Inferior parietal cortex (tissue), 1 donor: ENCODE measurements around the gene GPN2.

ENCODE experiments used
- DNase-seq: peaks from one replicate; pipeline ENCODE4 v3.0.0-alpha.2; 2016; ENCODE audit errors: extremely low spot score

The GPN2 gene

DNA sequence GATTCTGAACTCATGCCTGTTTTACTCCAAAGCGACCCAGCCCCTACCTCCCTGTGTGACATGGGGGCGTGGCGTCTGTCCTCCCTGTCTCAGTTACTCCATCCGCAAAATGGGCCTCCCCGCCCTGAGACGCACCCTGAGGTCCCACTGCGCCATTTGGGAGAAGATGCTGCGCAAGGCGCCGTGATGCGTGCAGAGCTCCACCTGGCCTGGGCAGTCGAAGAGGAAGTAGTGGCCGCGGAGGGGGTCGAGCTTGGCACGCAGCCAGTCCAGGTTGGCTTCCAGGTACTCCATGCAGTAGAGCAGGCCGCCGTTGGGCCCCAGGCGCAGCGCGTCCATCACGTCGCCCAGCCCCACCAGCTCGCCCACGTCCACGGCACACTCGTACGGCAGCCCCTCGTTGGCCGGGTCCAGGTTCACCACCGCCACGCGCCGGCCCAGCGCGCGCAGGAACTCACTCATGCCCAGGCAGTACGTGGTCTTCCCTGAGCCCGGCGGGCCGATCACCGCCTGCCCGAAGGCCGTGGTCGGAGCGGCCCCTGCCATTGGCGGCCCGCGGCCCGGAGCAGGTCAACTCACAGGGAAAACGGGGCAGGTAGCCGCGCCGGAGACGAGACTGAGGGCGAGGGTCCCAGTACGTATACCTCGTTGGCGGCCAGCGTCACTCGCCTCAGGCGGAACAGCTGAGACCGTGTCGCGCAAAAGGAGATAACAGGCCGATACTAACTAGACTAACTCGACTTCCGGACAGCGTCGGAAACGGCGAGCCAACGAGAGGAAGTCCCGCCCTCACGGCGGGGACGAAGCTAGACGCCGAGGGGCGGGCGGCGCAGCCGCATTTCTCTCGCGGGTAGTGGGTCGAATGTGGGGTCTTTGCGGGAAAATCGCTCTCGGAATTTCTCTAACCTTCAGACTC, at the start of gene GPN2:
TSS of gene GPN2 (minus strand) at position 733 of the 916 bp plus-strand sequence. CDS start at position 546, 187 bp downstream.
- peak; percentile 90 for DNase-seq

DNA sequence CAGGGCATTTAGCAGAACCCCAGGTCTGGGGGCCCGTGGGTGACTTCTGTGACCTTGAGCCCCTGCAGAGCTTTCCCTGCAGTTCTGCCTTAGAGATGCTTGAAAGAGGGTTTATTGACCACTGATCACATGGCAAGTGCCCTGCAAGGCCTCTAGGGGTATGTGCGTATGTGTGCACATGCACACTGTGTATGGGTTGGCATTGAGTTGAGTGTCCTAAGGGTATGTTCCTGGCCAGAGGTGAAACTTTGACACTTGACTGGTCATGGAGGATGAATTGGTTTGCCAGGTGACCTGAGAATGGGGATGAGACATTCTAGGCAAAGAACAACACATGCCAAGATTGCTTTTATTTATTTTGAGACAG, 48.6 kb upstream of the GPN2 start:
- DNase-seq = no peak

DNA sequence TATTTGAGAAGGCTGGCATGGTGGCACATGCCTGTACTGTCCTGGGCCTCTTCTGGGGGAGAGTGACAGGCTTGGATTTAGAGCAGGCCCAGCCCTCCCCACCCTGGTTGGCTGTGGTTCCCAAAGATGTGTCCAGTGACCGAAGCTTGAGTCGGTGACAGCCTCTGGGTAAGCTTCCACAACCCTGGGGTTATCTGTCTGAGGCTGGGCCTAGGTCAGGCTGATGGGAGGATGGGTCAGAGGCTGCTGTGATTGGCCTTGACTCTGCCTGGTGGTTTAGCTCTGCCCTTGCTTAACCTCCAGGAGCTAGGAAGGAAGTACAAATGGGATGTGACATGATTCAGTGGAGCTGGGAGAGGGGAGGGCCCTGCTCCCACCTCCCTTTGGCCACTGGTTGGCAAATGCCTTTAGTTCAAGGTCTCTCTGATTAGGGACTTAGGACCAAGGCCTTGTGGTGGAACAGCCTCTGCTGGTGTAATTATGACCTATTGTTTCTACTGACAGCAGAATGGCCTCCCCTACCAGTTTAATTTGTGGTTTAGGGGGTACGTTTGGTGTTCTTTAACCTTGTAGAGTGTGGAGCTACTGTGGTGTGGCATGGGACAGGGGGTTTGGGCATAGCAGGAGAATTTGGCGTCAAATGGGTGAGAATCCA, 48.0 kb upstream of the GPN2 start:
- no peak for DNase-seq

DNA sequence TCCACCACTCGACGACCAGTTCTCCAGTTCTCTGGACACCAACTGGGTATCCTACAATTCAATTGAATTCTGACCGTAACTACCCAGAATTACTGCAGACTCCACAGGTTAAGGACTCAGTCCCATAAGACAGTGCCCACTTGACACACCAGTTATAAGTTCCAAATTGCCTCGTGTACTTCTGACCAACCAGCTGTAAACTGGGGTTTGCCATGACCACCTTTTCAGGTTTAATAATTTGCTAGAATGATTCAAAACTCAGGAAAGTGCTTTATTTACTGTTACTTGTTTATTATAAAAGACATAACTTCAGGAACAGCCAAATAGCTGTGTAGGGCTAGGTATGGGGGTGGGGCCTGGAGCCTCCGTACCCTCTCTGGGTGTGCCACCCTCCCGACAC, 46.7 kb upstream of the GPN2 start:
- no peak for DNase-seq

DNA sequence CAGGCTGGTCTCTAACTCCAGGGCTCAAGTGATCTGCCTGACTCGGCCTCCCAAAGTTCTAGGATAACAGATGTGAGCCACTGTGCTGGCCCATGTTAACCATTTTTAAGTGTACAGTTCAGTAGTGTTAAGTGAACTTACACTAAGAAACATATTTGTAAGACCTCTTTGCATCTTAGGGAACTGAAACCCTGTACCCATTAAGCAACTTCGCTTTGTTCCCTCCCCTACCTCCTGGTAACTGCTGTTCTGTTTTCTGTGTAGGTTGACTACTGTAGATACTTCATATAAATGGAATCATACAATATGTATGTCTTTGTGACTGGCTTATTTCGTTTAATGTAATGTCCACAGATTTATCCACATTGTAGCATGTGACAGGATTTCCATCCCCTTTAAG, 42.4 kb upstream of the GPN2 start:
- no peak for DNase-seq

DNA sequence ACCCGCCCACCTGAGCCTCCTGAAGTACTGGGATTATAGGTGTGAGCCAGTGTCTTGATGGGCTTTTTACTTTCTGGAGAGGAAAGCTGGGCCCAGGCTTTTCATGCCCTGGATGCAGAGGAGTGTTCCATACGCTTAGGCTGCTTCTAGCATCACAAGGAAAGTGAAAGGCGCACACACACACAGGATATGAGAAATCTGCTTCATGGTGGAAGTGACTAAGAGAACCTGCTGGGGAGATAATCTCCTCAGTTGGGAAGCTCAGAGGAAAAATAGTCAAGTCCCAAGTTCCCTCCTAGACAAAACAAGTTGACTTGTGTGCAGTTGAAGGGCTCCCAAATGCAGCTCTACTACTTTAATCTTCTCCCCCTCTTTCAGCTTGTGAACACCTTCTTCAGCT, 33.6 kb upstream of the GPN2 start:
- DNase-seq = no peak

DNA sequence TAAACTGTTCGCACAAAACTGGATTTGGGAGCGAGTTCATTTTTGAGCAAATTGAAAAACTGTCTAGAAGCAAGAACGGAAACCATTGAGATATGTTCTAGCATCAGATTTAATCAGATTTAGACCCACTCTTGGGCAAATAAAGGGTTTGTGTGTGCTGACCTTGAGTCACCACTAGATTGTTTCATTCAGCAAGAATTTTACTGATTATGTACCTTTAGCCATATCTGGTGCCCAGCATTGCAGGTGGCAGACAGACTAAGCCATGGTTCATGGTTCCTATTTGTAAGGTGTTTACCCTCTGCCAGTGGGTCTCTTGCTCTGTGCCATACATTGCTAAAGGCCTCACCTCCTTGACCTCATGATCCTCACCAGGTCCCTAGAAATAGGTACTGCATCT, 32.8 kb upstream of the GPN2 start:
- DNase-seq = no peak

DNA sequence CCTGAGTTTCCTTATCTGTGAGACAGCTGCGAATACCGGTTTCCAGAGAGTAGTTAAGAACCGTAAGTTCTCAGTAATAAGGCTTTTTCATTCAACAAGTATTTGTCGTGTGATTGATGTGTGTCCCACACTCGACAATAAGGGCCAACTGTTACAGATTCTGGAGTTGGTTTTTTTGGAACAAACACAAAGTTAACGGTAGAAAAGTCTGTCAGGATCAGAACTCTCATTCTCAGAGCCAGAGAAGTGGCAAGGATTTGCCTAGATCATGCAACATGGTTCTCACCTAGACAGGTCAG, 32.3 kb upstream of the GPN2 start:
- no peak for DNase-seq

DNA sequence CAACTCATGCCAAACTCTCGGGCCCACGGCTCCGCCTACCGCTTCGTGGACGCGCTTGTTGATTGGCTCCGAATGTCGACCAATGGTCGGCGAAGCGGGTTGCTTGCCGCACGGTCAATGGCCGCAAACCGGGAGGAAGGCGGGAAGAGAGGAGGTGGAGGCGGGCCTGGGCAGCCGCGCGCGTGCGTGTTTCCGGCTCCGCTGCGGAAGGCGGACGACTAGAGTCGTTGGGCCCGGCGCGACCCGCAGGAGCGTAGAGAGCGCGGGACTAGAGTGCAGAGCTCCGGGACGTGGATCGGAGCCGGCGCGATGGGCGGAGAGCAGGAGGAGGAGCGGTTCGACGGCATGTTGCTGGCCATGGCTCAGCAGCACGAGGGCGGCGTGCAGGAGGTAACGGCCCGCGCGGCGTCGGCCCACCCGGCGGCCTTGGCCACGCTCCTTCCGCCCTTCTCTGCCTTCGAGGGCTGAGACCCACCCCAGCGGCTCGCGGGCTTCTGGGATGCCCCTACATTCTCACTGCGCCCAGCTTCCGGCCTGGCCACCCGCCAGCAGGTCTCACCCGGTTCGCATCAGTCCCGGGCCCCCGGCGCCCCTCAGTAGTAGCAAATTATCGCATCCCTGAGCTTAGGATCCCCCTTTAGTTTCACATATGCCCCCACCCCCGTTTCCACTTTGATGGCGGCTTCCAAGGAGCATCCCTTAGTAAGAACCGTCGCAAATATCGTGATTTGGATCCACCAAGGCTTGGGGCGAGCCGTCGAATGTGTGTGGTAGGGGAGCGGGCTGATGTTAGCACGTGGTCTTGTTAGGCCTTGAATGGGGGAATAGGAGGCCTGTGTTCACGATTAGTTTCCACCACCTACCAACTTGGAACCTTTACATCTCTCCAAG, 31.7 kb upstream of the GPN2 start, which contains the start of gene NUDC:
TSS of gene NUDC (plus strand) at position 204 of the 891 bp plus-strand sequence. CDS start at position 310, 106 bp downstream.
- peak; percentile 99 for DNase-seq

DNA sequence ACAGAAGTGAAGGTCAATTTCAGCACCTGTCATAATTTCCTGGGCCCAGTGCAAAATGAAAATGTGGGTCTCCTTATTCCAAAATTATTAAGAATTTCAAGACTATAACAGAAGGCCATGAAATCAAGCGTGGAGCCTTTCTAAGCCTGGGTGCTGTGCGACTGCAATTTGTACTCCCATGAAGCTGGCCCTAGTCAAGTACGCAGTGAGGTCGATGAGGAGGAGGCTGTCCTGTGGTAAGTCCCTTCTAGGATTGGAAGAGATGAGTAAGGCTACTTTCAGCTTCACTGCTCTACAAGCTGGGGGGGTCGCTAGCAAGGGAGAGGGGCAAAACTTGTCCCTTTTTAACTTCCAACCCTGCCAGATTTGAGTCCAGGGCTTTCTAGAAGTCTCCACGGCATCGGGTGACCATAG, 31.1 kb upstream of the GPN2 start:
- DNase-seq = no peak

DNA sequence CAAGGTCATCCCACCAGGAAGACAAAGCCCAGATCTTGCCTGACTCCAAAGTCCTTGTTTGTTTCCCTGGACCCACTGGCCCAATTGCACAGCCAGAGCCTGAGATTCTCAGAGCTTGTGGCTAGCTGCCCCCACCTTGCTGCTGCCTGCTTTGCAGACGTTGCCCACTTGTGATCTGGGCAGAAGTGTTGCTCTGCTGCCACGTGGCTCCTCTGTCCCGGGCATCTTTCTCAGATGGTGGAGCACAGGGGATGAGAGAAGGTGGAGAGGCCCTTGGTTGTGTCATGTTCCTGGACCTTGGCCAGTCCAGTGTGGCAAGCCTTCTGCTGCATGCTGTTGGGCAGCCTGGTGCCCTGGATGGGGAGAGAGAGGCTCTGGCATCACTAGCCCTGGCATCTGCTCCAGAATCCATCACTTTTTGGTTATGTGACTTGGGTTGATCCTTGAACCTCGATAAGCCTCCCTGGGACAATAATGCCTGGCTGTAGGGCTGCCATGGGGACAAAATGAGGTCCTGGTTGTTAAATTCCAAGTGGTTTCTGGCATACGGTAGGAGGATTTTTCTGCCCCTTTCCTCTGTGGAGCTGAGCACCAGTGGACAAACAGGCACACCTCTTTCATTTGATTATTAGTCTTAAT, 25.2 kb upstream of the GPN2 start:
- DNase-seq = no peak

DNA sequence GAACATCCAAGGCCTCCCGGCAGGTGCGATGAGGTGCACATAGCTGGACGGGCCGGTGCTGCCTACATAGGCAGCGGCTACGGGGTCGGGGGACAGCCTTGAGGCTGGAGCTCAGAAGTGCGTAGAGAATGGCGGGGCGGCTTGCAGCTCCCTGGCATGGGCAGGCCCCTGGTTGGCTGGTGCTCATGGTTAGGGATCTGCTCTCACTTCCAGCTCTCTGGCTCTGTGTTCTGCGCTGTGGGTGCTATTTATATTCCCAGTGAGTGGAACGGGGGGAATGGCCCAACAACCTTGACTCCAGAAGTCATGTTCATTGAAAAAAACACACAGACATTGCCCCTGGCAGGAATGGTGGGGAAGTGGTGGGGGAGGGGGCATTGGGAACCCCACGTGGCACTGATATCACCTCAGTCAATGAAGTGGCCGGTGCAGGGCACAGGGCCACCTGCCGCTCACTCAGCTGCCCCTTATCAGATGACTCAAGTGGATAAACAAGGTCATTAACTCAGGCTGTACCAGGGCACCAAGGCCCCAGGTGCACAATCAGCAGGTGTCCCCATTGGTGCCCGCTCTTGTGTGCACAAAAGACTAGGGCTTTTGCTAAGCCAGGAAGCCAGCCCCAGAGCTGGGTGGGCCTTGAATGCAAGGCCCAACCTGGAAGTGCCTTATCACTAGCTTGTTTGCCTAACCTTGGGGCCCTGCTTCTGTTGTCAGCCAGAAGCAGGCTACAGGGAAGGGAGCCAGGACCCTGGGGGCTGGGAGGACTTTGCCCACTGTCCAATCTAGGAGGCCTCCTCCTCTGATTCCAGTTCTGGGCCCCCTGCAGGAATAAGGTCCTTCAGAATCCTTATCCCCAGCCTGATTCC, 23.9 kb upstream of the GPN2 start, which contains the start of gene NR0B2:
TSS of gene NR0B2 (minus strand) at position 222 of the 866 bp plus-strand sequence. CDS start at position 187, 35 bp downstream.
- no peak for DNase-seq

DNA sequence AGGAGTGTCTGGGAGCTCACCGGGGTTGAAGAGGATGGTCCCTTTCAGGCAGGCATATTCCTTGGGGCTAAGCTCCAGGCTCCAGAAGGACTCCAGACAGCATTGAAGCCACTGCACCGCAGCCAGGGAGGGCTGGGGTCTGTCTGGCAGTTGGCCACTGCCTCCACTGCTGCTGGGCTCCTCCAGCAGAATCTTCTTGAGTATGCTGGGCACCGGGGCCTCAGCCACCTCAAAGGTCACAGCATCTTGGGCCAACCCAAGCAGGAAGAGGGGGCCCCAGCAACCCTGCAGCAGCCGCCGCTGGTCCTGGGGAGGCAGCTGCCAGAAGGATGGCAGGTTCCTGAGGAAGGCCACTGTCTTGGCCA, 23.3 kb upstream of the GPN2 start:
- no peak for DNase-seq

DNA sequence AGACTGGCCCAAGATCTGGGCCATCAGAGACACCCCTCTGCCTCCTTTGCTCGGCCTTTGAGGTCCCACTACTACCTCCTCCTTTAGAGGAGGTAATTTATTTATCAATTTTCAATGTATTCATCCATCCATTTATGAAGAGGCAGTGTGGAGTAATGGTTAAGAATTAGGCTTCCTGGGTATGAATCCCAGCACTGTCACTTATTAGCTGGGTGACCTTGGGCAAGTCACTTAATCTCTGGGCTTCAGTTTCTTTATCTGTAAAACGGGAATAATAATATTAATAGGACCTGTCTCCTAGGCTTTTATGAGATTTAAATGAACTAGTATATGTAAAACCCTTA, 22.0 kb upstream of the GPN2 start:
- no peak for DNase-seq

DNA sequence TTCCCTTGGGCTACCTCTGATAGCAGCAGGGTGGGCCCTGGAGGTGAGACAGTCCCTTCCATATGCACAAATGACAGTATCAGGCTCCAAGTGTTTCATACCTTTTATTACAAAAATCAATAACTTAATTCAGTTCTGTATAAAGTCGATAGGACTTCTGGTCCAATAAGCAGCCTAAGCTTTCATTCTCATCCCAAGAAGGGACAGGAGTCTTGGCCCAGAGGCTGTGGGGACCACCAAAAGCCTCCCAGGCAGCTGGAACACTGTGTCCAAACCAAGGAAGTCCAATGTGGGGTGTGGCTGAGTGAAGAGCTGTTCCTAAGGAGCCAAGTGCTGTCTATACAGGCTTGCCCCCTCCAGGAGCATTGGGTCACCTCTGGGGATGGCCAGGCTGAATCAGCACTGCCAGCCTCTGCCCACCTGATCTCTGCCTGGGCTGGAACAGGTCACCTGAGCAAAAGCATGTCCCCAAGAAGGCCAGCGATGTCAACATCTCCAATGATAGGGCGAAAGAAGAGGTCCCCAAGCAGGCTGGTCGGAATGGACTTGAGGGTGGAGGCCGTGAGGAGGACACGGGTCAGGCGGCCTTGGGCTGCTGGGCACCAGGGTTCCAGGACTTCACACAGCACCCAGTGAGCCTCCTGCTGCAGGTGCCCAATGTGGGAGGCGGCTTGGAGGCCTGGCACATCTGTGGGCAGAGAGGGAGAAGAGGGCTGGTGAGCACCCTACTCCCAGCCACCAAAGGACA, 21.5 kb upstream of the GPN2 start:
- no peak for DNase-seq

DNA sequence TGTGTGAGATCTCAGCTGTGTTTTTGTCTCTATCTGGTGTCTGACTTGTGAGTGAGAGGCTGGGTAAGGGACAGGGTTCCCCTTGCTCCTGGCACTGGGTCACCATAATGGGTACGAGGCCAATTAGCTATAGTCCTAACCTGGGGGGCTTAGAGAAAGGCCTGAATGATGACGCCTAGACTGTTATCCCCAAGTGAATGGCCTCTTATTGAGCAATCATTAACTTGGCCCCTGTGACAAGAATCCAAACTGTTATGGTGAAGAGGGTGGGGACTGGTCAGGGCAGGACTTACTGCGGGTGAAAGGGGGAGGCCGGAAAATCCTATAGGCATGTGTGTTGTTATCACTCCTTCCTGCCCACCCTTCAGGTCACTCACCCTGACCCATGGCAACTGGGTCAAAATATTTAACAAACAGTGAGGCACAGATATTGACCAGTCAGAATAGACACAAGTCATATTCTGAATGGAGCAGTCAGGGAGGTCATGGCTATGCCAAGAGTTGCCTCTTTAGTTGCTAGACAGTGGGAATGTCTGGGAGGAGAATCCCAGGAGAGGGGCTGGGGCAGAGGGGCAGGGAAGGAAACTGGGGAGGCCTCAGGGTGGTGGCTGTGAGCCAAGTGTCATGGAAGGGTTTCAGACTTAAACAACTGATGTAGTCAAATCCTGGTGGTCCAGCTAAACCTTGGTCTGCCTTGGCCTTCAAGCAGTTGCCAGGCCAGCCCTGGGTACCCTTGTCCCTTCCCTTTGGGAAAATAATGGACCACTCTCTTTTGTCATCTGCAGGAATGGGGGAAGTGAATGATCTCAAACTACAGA, 20.5 kb upstream of the GPN2 start:
- no peak for DNase-seq

DNA sequence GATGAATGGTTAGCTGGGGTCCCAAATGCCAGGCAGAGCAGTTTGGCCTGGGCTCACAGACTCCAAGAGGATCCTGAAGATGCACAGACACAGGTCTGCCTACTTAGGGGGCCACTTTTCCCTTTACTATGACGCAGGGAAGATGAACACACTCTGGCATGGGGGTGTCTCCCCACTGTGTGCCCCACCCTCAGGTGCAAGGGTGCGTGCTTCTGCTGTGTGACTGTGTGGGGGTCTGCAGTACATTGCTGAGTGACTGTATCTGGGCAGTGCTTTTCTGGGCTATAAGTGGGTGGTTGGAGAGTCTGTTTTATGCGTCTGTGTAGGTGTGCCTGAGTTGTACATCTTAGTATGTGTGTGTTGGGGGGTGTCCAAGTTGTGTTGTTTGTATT, 19.9 kb upstream of the GPN2 start:
- no peak for DNase-seq

DNA sequence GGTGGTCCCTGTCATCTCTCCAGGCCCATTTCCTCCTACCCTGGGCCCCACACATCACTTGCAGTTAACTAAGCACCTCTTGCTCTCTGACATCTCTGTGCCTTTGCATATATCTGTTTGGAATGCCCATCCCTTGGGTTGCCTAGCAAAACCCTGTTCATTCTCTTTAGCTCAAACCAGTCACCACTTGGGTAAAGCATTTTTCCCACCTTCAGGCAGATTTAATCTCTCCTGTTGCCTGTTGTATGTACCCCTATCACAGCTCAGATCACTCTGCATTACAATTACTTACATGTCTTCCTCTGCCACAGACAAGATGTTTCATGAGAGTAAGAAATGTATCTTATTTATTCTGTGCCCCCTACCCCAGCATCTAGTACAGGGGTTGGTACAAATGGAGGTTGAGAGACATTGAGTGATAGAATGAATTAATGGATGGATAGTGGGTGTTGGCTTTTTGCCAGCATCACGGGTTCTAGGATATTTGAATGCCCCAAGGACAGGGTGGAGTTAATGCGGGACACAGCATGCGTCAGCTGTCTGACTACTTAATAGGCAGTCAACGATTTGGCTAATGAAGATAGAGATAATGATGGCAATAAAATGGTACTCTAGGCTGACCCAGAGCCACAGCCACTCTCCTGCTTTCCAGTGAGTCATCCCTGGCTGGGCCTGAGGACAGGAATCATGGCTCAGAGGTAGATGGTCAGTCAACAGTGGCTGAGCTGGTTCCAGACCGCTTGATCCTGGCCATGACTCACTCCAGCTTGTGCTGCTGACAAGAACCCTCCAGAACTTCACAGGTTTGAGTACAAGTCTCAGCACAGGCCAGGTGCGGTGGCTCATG, 17.2 kb upstream of the GPN2 start:
- no peak for DNase-seq
